ENCODE measurements around the gene IL1B.
A peak's percentile ranks its signal among the peaks of the same experiment; 100 is the strongest.
"Not testable (repeated sequence)": the region's sequence is repeated elsewhere in the genome, so short reads cannot be mapped to it uniquely, and the experiment has no call there.

Gene IL1B

GRCh38 chr2:112859406-112860183 is 23.0 kb upstream of the IL1B start:
- not testable (repeated sequence) for DNase-seq (ENCODE audit: extremely low spot score, insufficient read length, low read depth); FAIRE-seq

- FAIRE-seq (no peak), DNase-seq (ENCODE audit: extremely low spot score, insufficient read length, low read depth) (no peak)
These were observed 14.0 kb upstream of the IL1B start for GRCh38 chr2:112850588-112850987.

- no peak for FAIRE-seq
- DNase-seq (ENCODE audit: extremely low spot score, insufficient read length, low read depth): no peak
These were observed 13.4 kb upstream of the IL1B start for GRCh38 chr2:112849956-112850355.

DNA sequence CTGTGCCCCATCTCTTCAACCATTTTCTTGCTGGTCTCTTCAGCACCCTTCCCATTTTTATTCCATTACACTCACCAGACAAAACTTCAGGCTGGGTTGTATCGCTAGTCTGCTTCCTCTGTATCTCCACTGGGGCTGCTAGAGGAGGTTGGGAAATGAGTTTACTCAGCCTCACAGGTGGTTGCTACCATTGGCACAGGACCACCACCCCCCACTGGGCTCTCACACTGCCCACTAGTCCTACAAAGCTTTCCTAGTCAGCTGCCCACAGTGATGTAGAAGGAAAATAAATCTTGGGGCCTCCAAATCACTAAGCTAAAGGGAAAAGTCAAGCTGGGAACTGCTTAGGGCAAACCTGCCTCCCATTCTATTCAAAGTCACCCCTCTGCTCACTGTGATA is 12.3 kb upstream of the IL1B start:
- DNase-seq (ENCODE audit: extremely low spot score, insufficient read length, low read depth): no peak
- FAIRE-seq: no peak

DNA sequence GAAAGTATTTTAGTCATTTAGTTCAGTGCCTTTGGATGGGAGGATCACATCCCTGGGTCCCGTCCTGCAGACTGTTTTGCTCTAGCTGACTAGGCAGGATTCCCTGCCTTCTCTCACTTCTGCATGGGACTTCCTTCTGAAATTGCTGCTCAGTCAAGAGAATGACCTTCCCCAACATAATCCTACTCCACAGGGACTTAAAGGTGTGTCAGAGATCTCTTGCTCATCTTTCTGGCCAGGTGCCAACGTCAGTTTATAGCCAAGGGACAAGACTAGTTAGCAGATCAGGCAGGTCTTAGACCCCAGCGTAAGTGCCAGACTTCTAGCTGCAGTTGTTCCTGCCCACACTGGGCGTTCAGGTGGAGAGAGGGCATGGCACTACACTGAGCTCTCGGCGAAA is 9.5 kb upstream of the IL1B start:
- FAIRE-seq: no peak

GRCh38 chr2:112843836-112844235 is 7.3 kb upstream of the IL1B start:
- FAIRE-seq (no peak), DNase-seq (ENCODE audit: extremely low spot score, insufficient read length, low read depth) (no peak)

More for the DNA sequence above, 9.5 kb upstream of the IL1B start:
- DNase-seq (ENCODE audit: extremely low spot score, insufficient read length, low read depth): no peak

GRCh38 chr2:112843288-112843687 is 6.7 kb upstream of the IL1B start:
- no peak for FAIRE-seq
- no peak for DNase-seq (ENCODE audit: extremely low spot score, insufficient read length, low read depth)

- no peak for DNase-seq (ENCODE audit: extremely low spot score, insufficient read length, low read depth)
These were observed 4.9 kb upstream of the IL1B start for GRCh38 chr2:112841295-112842044.

GRCh38 chr2:112840068-112840445 is 3.5 kb upstream of the IL1B start:
- no peak for FAIRE-seq
- no peak for DNase-seq (ENCODE audit: extremely low spot score, insufficient read length, low read depth)

More at GRCh38 chr2:112841295-112842044, 4.9 kb upstream of the IL1B start:
- FAIRE-seq: peak; percentile 56

DNA sequence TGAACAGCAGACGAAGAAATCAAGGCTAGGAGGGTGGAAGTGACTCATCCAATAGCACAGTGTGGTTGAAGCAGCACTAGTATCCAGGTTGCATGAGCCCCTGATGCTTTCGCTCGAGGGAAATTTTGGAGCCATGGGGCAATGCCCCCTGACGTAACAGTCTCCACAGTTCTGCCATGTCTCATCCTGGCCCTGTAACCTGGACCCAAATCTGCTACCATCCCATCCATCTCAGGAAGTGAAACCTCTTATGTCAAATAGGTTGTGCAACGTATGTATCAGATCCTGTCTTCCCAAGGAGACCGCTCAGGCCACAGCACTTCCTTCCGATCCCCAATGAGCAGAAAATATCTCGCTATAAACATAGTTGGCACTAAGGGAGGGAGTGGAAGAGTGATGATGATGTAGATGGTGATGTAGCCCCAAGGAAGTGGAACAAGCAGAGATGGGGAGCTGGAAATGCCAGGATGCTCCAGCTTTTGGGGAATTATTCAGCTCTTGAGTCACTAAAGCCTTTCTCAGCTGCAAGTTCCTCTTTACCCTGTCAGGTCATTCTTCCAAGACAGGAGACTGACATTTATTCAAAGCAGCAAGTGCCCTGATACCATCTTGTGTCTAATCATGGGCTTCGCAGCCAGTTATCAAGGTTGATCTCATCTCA is 3.0 kb upstream of the IL1B start:
- DNase-seq (ENCODE audit: extremely low spot score, insufficient read length, low read depth): no peak
- FAIRE-seq: no peak

GRCh38 chr2:112836163-112836560 is 417 bp downstream of the IL1B start:
- FAIRE-seq: no peak
- no peak for DNase-seq (ENCODE audit: extremely low spot score, insufficient read length, low read depth)

DNA sequence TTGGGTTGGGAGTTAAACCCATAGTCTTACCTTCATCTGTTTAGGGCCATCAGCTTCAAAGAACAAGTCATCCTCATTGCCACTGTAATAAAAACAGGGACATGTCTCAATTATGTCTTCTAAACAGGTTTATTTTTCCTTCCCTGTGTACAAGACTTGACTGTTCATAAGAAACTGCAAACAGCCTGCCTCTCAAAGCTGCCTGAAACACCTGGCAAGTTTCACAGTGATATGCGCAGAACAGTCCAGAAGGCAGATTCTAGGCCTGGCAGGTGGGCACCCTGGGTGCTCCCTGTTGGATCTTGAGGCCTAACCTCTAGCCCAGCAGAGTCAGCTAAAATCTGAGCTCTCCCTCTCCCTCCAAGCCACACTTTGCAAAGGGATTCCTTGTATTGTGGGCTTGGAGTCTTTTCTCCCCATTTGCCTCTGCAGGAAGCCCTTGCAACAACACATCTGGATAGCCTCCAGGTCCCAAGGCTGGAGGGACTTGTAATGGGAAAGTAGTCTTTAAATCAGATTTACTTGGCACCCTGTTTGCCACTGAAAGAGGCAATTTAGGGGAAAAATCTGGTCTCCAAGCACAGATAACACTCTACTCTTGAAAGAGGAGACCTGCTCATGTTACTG is 930 bp downstream of the IL1B start:
- no peak for FAIRE-seq

GRCh38 chr2:112835061-112835501 is 1.5 kb downstream of the IL1B start:
- FAIRE-seq (no peak), DNase-seq (ENCODE audit: extremely low spot score, insufficient read length, low read depth) (no peak)

More for the DNA sequence above, 930 bp downstream of the IL1B start:
- DNase-seq (ENCODE audit: extremely low spot score, insufficient read length, low read depth): no peak

- FAIRE-seq (no peak), DNase-seq (ENCODE audit: extremely low spot score, insufficient read length, low read depth) (no peak)
These were observed 2.1 kb downstream of the IL1B start for GRCh38 chr2:112834396-112835037.

DNA sequence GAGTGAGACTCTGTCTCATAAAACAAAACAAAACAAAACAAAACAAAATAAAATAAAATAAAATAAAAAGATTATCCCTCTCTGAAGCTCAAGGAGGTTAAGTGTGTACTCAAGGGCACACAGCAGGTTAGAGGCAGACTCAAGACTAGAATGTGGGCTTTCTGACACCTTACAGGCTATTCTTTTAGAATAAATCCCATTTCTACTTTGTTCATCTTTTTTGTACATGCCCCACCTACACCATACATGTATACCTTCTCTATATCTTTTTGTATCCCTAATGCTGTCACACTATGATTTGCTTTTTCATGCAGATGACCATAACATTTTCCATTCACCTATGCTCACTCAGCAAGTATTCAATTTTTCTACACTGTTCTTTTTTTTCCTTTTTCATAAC is 2.6 kb downstream of the IL1B start:
- DNase-seq (ENCODE audit: extremely low spot score, insufficient read length, low read depth): no peak
- FAIRE-seq: no peak

- DNase-seq (ENCODE audit: extremely low spot score, insufficient read length, low read depth); FAIRE-seq: not testable (repeated sequence)
These were observed 3.0 kb downstream of the IL1B start for GRCh38 chr2:112833639-112833931.

- DNase-seq (ENCODE audit: extremely low spot score, insufficient read length, low read depth) (no peak), FAIRE-seq (no peak)
These were observed 3.5 kb downstream of the IL1B start for GRCh38 chr2:112832841-112833638.

DNA sequence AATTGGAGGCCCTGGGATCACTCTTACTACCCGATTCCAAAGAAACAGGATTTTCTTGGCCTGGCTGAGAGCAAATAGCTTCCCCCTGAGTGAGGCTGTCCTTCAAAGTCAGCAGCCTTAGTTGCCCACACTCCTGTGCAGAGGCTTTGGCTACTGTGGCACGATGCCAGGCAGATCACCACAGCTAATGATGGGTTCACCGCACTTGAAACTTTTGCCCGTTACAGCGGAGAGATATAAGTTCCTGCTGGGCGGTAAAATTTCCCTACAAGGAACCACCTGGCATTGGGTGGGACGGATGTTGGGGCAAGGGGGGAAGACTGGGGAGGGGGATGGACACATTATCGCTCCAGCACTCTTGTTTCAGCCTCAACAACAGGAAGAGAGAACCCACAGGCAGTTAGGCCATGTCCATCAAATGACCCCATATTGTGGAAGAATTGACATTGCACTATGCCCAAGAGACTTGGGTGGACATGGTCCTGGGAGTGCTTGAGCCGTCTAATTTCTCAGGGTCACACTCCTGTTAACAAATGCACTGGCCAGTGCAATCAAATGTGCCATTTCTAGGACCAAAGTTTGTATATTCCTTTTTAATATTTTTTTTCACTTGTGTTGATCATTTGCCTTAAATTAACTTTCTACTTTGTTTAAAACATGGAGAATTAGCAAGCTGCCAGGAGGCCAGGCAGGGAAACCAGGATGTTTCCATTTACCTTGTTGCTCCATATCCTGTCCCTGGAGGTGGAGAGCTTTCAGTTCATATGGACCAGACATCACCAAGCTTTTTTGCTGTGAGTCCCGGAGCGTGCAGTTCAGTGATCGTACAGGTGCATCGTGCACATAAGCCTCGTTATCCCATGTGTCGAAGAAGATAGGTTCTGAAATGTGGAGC is 4.4 kb downstream of the IL1B start:
- no peak for DNase-seq (ENCODE audit: extremely low spot score, insufficient read length, low read depth)
- FAIRE-seq: no peak

Measured in GM18507 (cell line).